Endodermal cell (in vitro differentiated cells): ENCODE results near the gene C9orf50. TPM values are rescaled to one million over a fixed set of nuclear protein-coding genes. Genes with fewer than 3 reads are reported as not detected.
A peak's percentile ranks its signal among the peaks of the same experiment; 100 is the strongest.

Source experiments
- DNase-seq: peaks from one replicate; pipeline ENCODE4 v3.0.0-alpha.2; 2017
- H3K27ac ChIP-seq: 2 replicates; pipeline ENCODE4 v1.5.1; 2013; ENCODE audit warnings: mild to moderate bottlenecking, low read depth, low read length, moderate library complexity
- H3K27me3 ChIP-seq: 2 replicates; pipeline ENCODE4 v1.6.1; 2013; ENCODE audit warnings: mild to moderate bottlenecking, low read length, moderate library complexity; ENCODE audit not compliant: insufficient read depth, control insufficient read depth, poor library complexity, severe bottlenecking
- H3K36me3 ChIP-seq: 2 replicates; pipeline ENCODE4 v1.7.0; 2013; ENCODE audit warnings: mild to moderate bottlenecking, low read length, moderate library complexity; ENCODE audit not compliant: control insufficient read depth, insufficient read depth
- H3K4me1 ChIP-seq: one replicate; pipeline ENCODE4 v1.7.0; 2013; ENCODE audit warnings: low read length; ENCODE audit not compliant: control insufficient read depth, insufficient read depth
- H3K4me3 ChIP-seq: 2 replicates; pipeline ENCODE4 v1.5.1; 2013; ENCODE audit warnings: mild to moderate bottlenecking, low read length, moderate library complexity
- H3K9ac ChIP-seq: 2 replicates; pipeline ENCODE4 v1.6.1; 2013; ENCODE audit warnings: mild to moderate bottlenecking, low read length, moderate library complexity; ENCODE audit not compliant: poor library complexity, severe bottlenecking; ENCODE audit errors: extremely low read depth
- H3K9me3 ChIP-seq: 2 replicates; pipeline ENCODE4 v1.6.1; 2013; ENCODE audit warnings: mild to moderate bottlenecking, low read length, moderate library complexity; ENCODE audit not compliant: control insufficient read depth
- H3K27ac Mint-ChIP-seq: 2 replicates; pipeline ENCODE4 v1.8.0; 2020; ENCODE audit warnings: mixed read lengths
- H3K27me3 Mint-ChIP-seq: 2 replicates; pipeline ENCODE4 v1.8.0; 2021; ENCODE audit warnings: mild to moderate bottlenecking, mixed read lengths; ENCODE audit not compliant: insufficient read depth
- H3K36me3 Mint-ChIP-seq: 2 replicates; pipeline ENCODE4 v1.8.0; 2020; ENCODE audit warnings: low read depth, mixed read lengths
- H3K4me1 Mint-ChIP-seq: 2 replicates; pipeline ENCODE4 v1.8.0; 2020; ENCODE audit warnings: mixed read lengths
- H3K4me3 Mint-ChIP-seq: 2 replicates; pipeline ENCODE4 v1.8.0; 2020; ENCODE audit warnings: mild to moderate bottlenecking, moderate library complexity, mixed read lengths
- H3K9me3 Mint-ChIP-seq: 2 replicates; pipeline ENCODE4 v1.8.0; 2020; ENCODE audit warnings: mild to moderate bottlenecking, mixed read lengths
- WGBS, 2 experiments: methylation state at CpG; one replicate each; pipeline versions ENCODE4 v1.1.5 to v1.1.7; 2013; ENCODE audit warnings: missing lambda C conversion rate in 2 of 2, mixed read lengths in 1 of 2; ENCODE audit not compliant: insufficient coverage in 1 of 2, insufficient read length in 1 of 2; 5-methylcytosine and 5-hydroxymethylcytosine counted together
- total RNA-seq, 2 donors: library from RNA; stranded (reverse); fragmentation: NEBNext Ultra II Directional in 1 of 2; extraction: Animal tissue kit (Norgen Biotek cat#: 25700) in 1 of 2; gene quantifications; 2 replicates in 1 of 2; 3 replicates in 1 of 2; pipeline ENCODE4 v1.2.1, GENCODE V29; 2021
- TF ChIP-seq, protein P1 (sequence below): fragments of 200-600 bp; sonication (generic); conservative IDR thresholded peaks from 2 replicates; pipeline ENCODE4 v1.5.0; 2021; ENCODE audit warnings: antibody characterized with exemption, mild to moderate bottlenecking

Gene C9orf50
- total RNA-seq, 2 donors from 2014 or later: not detected

DNA sequence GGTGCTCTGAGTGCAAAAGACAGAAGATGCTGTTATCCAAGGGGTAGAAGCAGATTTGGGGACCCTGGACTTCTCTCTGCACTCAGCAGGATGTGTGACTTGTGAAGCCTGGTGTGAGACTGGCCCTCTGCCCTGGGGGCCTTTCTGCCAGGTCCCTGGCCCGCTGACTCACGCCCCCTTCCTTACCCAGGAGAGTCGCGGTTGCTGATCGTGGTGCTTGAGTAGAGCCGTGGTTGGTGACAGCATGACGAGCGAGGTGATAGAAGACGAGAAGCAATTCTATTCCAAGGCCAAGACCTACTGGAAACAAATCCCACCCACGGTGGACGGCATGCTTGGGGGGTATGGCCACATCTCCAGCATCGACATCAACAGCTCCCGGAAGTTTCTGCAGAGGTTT is 11.6 kb upstream of the C9orf50 start:
- Mint-ChIP-seq H3K9me3 (no peaks in the 10 kb centered on the region), H3K36me3 (peaks cover 32% of the 10 kb centered on the region), H3K4me3 (no peak overlapping the region), H3K27ac (peak overlapping the region; percentile 35), H3K4me1 (peaks cover 10% of the 10 kb centered on the region), H3K27me3 (no peaks in the 10 kb centered on the region)
- Histone ChIP-seq H3K9me3 (no peaks in the 10 kb centered on the region), H3K27ac (no peak overlapping the region), H3K4me3 (no peak overlapping the region), H3K36me3 (peaks cover 51% of the 10 kb centered on the region), H3K4me1 (no peaks in the 10 kb centered on the region), H3K27me3 (no peaks in the 10 kb centered on the region), H3K9ac (no peak overlapping the region)
- TF ChIP-seq, protein P1, sequence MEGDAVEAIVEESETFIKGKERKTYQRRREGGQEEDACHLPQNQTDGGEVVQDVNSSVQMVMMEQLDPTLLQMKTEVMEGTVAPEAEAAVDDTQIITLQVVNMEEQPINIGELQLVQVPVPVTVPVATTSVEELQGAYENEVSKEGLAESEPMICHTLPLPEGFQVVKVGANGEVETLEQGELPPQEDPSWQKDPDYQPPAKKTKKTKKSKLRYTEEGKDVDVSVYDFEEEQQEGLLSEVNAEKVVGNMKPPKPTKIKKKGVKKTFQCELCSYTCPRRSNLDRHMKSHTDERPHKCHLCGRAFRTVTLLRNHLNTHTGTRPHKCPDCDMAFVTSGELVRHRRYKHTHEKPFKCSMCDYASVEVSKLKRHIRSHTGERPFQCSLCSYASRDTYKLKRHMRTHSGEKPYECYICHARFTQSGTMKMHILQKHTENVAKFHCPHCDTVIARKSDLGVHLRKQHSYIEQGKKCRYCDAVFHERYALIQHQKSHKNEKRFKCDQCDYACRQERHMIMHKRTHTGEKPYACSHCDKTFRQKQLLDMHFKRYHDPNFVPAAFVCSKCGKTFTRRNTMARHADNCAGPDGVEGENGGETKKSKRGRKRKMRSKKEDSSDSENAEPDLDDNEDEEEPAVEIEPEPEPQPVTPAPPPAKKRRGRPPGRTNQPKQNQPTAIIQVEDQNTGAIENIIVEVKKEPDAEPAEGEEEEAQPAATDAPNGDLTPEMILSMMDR: no peak
- DNase-seq: no peak
- WGBS, 2 experiments: 93 to 96% methylated on average over 13 of the region's 13 CpGs

DNA sequence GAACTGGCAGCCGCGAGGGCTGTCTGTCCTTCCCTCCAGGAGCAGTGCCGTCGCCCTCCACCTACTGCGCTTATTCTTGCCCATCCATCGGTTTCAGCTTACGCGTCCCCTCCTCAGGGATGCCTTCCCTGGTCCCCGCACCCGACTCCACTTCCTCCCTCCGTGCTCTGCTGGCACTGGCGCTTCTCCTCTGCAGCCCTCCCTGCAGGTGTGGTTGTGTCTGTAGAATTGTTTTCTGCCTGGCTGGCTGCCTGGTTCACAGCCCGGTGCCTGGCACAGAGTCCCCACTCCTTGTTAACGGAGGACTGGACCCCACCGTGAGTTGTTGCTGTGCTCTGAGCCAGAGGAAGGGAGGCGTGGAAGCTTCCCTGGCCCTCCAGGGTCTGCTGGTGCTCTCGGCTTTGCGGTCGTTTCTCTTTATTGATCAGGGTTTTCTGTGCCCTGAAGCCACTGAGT is 10.8 kb upstream of the C9orf50 start:
- DNase-seq: no peak
- H3K36me3 ChIP-seq: peaks cover 48% of the 10 kb centered on the region
- Mint-ChIP-seq H3K36me3 (peaks cover 31% of the 10 kb centered on the region), H3K4me1 (peaks cover 17% of the 10 kb centered on the region), H3K4me3 (no peak overlapping the region), H3K27me3 (no peaks in the 10 kb centered on the region), H3K27ac (peak overlapping the region; percentile 46), H3K9me3 (no peaks in the 10 kb centered on the region)
- H3K4me3 ChIP-seq: no peak overlapping the region
- 88 to 97% methylated on average over 17 to 19 of the region's 19 CpGs for WGBS, 2 experiments
- TF ChIP-seq, protein P1: no peak
- no peaks in the 10 kb centered on the region for H3K4me1 ChIP-seq
- no peaks in the 10 kb centered on the region for H3K9me3 ChIP-seq
- H3K9ac ChIP-seq: no peak overlapping the region
- no peaks in the 10 kb centered on the region for H3K27me3 ChIP-seq
- no peak overlapping the region for H3K27ac ChIP-seq

DNA sequence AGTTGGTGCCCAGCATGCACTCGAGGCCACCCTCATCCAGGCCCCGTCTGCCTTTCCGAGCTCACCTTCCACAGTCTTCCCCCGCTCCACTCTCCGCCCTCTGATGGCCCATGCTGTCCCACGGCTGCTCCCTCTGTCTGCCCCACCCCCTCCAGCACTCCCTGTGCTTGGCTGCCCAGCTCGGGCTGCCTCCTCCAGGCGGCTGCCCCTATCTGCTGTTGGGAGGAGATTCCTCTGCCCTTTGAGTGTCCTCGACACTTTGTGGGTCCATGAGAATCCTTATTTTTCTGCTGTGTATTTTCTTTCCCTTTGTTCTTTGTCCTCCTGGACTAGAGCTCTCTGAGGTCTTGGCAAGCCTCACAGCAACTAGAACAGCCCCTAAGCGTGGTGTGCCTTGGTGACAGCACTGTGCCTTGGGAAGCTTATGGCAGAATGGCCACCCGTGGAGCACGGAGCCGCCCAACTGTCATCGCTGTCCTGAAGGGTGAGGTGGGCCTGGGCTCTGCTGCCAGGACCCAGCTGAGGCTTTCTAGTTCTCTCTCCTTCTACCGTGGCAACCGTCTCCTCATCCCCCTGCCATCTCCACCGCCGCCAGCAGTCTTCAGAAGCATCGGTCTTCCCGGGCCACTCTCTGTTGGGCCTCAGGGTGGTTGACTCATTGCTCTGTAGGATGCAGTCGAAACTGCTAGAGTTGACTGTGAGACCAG is 10.2 kb upstream of the C9orf50 start:
- H3K9ac ChIP-seq: no peak overlapping the region
- peaks cover 18% of the 10 kb centered on the region for H3K4me1 Mint-ChIP-seq
- no peaks in the 10 kb centered on the region for H3K9me3 ChIP-seq
- DNase-seq: no peak
- H3K4me3 ChIP-seq: no peak overlapping the region
- WGBS, 2 experiments: 85 to 88% methylated on average over 14 to 21 of the region's 21 CpGs
- H3K4me3 Mint-ChIP-seq: no peak overlapping the region
- TF ChIP-seq, protein P1: no peak
- H3K9me3 Mint-ChIP-seq: no peaks in the 10 kb centered on the region
- no peaks in the 10 kb centered on the region for H3K27me3 ChIP-seq
- H3K36me3 ChIP-seq: peaks cover 48% of the 10 kb centered on the region
- H3K4me1 ChIP-seq: no peaks in the 10 kb centered on the region
- no peaks in the 10 kb centered on the region for H3K27me3 Mint-ChIP-seq
- H3K27ac ChIP-seq: peak overlapping the region; percentile 44
- H3K27ac Mint-ChIP-seq: peak overlapping the region; percentile 55
- H3K36me3 Mint-ChIP-seq: peaks cover 31% of the 10 kb centered on the region
